Measurements from ENCODE around the gene DLST. TPM values are rescaled to one million over a fixed set of nuclear protein-coding genes. Genes with fewer than 3 reads are reported as not detected.

The DLST gene
- total and polyA plus RNA-seq, 4 experiments from 2014 or later = 4.8 to 104 (median 56.0) TPM

DNA sequence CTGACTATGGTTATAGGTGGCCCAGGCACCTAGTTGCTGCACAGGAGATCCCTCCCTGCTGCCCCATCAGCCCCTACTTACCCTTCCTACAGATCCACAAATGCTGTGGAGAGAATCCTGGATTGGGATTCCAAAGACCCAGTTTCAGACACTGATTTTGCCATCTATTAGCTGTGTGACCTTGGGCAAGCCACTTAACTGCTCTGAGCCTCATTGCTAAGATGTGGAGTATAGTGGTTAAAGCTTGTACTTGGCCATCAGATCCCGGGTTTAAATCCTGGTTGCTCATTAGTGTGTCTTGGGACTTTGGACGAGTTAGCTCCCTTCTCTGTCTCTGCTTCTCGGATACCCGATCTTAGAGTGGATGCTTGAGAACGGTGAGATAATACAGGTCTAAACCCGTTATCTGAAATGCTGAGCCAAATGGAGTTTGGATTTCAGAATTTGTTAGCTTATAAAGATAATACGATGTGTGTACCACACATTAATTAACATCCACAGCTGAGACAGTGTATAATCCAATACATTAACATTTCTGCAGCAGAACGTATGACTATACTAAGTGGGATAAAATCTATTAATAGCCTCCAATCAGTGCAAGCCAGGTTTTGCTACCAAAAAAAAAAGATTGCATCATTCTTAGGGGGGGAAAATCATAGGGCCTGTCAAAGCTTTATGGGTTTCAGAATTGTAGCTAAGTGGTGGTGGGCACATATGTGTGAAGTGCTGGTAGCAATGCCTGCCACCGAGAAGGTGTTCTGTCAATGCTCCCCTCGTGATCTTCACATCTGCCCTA, 21.8 kb upstream of the DLST start:
- intact Hi-C loops (cut with micrococcal nuclease) = no loop called here
- Mint-ChIP-seq H3K27me3 (no peaks in the 10 kb centered on the region), H3K4me1 (peaks cover 0 to 7% (median 4%) of the 10 kb centered on the region in 4 donors), H3K4me3 (no peak overlapping the region), H3K36me3 (no peaks in the 10 kb centered on the region), H3K27ac (no peak overlapping the region), H3K9me3 (no peaks in the 10 kb centered on the region)
- Histone ChIP-seq H3K36me3 (ENCODE audit: insufficient read depth, low read length) (no peaks in the 10 kb centered on the region), H3K27ac (ENCODE audit: low read depth, low read length) (no peak overlapping the region), H3K9me3 (ENCODE audit: control insufficient read depth in 1 of 2, low read length in 2 of 2) (no peaks in the 10 kb centered on the region), H3K4me3 (ENCODE audit: low read length in 2 of 2) (no peak overlapping the region), H3K4me1 (ENCODE audit: insufficient read depth, low read length) (peaks cover 6% of the 10 kb centered on the region), H3K27me3 (ENCODE audit: insufficient read depth, low read length) (no peaks in the 10 kb centered on the region)
- POLR2A ChIA-PET (ENCODE audit: partially characterized antibody) = interaction anchor here (0.7 to 6.2 kb wide), 12 partner anchors 12 to 228 kb away, joined by 3 to 70 read pairs (median 6); partner anchors contain the start of genes DLST, PGF, PROX2 and YLPM1
- DNase-seq = no peak
- CTCF ChIA-PET (ENCODE audit: partially characterized antibody) = interaction anchor here (0.7 to 15.0 kb wide), 33 partner anchors 10 to 437 kb away, joined by 3 to 677 read pairs (median 5); partner anchors contain the start of genes ACYP1, DLST, EIF2B2 and PROX2

DNA sequence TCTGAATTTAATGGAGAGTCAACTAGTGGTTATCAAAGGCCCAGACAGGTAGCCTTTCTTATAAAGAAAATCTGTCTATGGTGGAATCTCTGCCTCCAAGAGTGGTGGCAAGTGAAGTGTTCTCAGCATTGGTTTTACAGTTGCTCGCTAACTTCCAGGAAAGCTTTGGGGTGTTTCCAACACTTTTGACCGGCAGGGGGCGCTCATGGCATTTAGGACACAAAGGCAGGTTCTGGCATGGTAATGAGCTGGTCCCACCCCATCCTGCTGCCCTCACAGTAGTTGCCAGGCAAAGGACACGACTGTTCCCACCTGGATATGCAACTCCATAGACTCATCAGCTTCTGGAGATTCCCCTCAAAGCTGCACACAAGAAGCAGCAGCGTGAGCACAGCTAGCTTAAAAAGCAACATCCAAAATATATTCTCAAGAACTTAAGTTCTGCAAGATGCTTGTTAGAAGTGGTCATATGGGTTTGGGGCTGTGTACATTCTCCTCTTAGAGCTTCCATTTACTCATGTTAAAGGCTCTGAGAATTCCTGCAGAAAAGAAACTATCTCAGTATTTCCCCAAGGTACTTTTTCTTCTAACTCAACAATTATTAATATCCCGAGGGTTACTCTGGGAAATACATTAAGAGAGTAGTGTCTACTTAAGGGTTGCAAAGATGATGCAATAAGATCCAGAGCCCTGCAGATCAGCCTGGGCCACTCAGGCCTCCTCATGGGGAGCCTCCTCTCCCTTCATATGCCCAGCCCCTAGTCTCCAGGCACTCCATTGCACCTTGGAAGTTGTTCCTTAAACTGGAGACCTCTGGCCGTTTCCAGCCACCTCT, 20.6 kb upstream of the DLST start:
- ChIA-PET CTCF (ENCODE audit: partially characterized antibody) (interaction anchor here (0.6 to 15.0 kb wide), 54 partner anchors 12 to 436 kb away, joined by 3 to 677 read pairs (median 4); partner anchors contain the start of genes ACYP1, DLST, EIF2B2 and MLH3), POLR2A (ENCODE audit: partially characterized antibody) (interaction anchor here (0.5 to 6.2 kb wide), 16 partner anchors 11 to 231 kb away, joined by 3 to 70 read pairs (median 5); partner anchors contain the start of genes DLST, PGF, PROX2 and YLPM1)
- Mint-ChIP-seq H3K36me3 (no peaks in the 10 kb centered on the region), H3K4me3 (no peak overlapping the region), H3K4me1 (peaks cover 3 to 9% (median 4%) of the 10 kb centered on the region in 4 donors), H3K9me3 (no peaks in the 10 kb centered on the region), H3K27ac (peak overlapping the region in 1 of 7 donors; percentile 25), H3K27me3 (no peaks in the 10 kb centered on the region)
- peak; percentile 79 to 85 (median 85) for DNase-seq
- peaks cover 6% of the 10 kb centered on the region for H3K4me1 ChIP-seq (ENCODE audit: insufficient read depth, low read length)
- no peak overlapping the region for H3K27ac ChIP-seq (ENCODE audit: low read depth, low read length)
- H3K27me3 ChIP-seq (ENCODE audit: insufficient read depth, low read length) = no peaks in the 10 kb centered on the region
- H3K4me3 ChIP-seq (ENCODE audit: low read length in 2 of 2) = no peak overlapping the region
- H3K9me3 ChIP-seq (ENCODE audit: control insufficient read depth in 1 of 2, low read length in 2 of 2) = no peaks in the 10 kb centered on the region
- no peaks in the 10 kb centered on the region for H3K36me3 ChIP-seq (ENCODE audit: insufficient read depth, low read length)
- intact Hi-C loops (cut with micrococcal nuclease) = loop anchor here (1.0 kb wide), 3 partner anchors 44 to 442 kb away; no protein-coding TSS in a partner anchor

DNA sequence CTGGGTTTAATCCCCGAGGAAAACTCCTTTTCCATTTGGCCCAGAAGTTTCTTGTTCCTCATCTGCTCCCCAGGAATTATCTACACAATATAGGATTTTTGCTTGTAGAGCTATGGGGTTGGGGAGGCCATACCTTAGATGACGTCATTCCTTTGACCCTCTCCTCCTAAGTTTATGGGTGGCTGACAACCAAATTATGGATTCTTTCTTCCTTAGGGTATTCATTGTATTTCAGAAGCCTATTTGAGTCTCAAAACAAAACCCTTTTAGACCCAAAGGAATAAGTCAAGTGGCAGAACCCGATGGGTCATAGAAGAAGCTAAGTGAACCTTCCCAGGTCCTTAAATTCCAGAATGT, 20.0 kb upstream of the DLST start:
- H3K27ac Mint-ChIP-seq = no peak overlapping the region
- H3K9me3 ChIP-seq (ENCODE audit: control insufficient read depth in 1 of 2, low read length in 2 of 2) = no peaks in the 10 kb centered on the region
- CTCF ChIA-PET (ENCODE audit: partially characterized antibody) = interaction anchor here (0.6 to 15.0 kb wide), 29 partner anchors 12 to 263 kb away, joined by 3 to 677 read pairs (median 6); partner anchors contain the start of genes ACYP1, DLST, EIF2B2 and PROX2
- H3K4me3 Mint-ChIP-seq = no peak overlapping the region
- POLR2A ChIA-PET (ENCODE audit: partially characterized antibody) = interaction anchor here (1.5 to 6.2 kb wide), 5 partner anchors 16 to 44 kb away, joined by 5 to 70 read pairs (median 5); partner anchors contain the start of gene DLST
- H3K9me3 Mint-ChIP-seq = no peaks in the 10 kb centered on the region
- no peak overlapping the region for H3K27ac ChIP-seq (ENCODE audit: low read depth, low read length)
- intact Hi-C loops (cut with micrococcal nuclease) = loop anchor here (1.0 kb wide), 3 partner anchors 44 to 442 kb away; no protein-coding TSS in a partner anchor
- no peaks in the 10 kb centered on the region for H3K27me3 ChIP-seq (ENCODE audit: insufficient read depth, low read length)
- H3K36me3 Mint-ChIP-seq = no peaks in the 10 kb centered on the region
- peaks cover 8% of the 10 kb centered on the region for H3K4me1 ChIP-seq (ENCODE audit: insufficient read depth, low read length)
- no peaks in the 10 kb centered on the region for H3K36me3 ChIP-seq (ENCODE audit: insufficient read depth, low read length)
- no peak for DNase-seq
- H3K4me1 Mint-ChIP-seq = peaks cover 9 to 15% (median 10%) of the 10 kb centered on the region in 4 donors
- H3K27me3 Mint-ChIP-seq = no peaks in the 10 kb centered on the region
- no peak overlapping the region for H3K4me3 ChIP-seq (ENCODE audit: low read length in 2 of 2)

DNA sequence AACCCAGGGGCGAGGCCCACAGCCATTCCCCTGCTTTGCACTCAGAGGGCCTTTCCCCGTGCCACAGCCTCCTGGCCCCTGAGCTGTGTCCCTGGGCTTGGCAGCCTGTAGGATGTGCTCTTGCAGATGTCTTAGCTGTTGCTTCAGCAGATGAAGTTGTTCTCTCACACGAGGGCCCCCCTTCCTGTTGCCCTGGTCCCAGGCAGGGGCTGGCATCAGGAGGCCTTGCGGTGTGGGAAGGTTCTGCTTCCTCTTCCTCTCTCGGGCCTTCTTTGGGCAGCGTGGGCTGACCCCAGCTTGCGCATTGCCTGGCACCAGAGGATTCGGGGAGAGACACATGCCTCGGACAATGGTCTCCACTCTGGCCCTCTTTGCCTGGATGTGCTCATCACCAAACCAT, 18.4 kb upstream of the DLST start:
- H3K36me3 Mint-ChIP-seq = no peaks in the 10 kb centered on the region
- peaks cover 21 to 31% (median 23%) of the 10 kb centered on the region in 4 donors for H3K4me1 Mint-ChIP-seq
- Histone ChIP-seq H3K4me3 (ENCODE audit: low read length in 2 of 2) (no peak overlapping the region), H3K9me3 (ENCODE audit: control insufficient read depth in 1 of 2, low read length in 2 of 2) (no peaks in the 10 kb centered on the region), H3K4me1 (ENCODE audit: insufficient read depth, low read length) (peaks cover 22% of the 10 kb centered on the region), H3K27ac (ENCODE audit: low read depth, low read length) (no peak overlapping the region), H3K36me3 (ENCODE audit: insufficient read depth, low read length) (no peaks in the 10 kb centered on the region), H3K27me3 (ENCODE audit: insufficient read depth, low read length) (no peaks in the 10 kb centered on the region)
- POLR2A ChIA-PET (ENCODE audit: partially characterized antibody) = interaction anchor here (0.5 to 6.2 kb wide), 2 partner anchors 34 to 43 kb away, joined by 3 to 70 read pairs; no protein-coding TSS in a partner anchor
- no peak overlapping the region for H3K4me3 Mint-ChIP-seq
- H3K9me3 Mint-ChIP-seq = no peaks in the 10 kb centered on the region
- H3K27me3 Mint-ChIP-seq = no peaks in the 10 kb centered on the region
- H3K27ac Mint-ChIP-seq = no peak overlapping the region
- CTCF ChIA-PET (ENCODE audit: partially characterized antibody) = interaction anchor here (1.2 to 15.0 kb wide), 7 partner anchors 14 to 254 kb away, joined by 3 to 677 read pairs (median 90); partner anchors contain the start of genes DLST and PROX2
- intact Hi-C loops (cut with micrococcal nuclease) = no loop called here
- DNase-seq = no peak

DNA sequence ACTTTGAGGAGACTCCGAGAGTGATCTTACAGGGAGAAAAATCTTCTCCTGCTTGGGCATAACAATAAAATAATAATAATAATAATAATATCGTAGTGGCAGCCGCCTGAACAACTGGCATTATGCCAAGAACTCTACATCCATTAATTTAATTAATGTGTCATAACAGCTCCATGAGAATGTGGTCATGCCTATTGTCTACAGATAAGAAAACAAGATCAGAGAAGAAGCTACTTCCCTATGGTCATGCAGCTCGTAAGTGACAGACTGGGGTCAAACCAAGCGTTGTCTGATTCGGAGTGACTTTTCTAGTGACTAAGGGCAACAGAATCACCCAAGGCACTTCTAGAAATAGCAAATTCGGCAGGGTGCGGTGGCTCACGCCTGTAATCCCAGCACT, 17.5 kb upstream of the DLST start:
- no peaks in the 10 kb centered on the region for H3K9me3 ChIP-seq (ENCODE audit: control insufficient read depth in 1 of 2, low read length in 2 of 2)
- H3K36me3 ChIP-seq (ENCODE audit: insufficient read depth, low read length) = no peaks in the 10 kb centered on the region
- Mint-ChIP-seq H3K27me3 (no peaks in the 10 kb centered on the region), H3K36me3 (no peaks in the 10 kb centered on the region), H3K4me1 (peaks cover 21 to 33% (median 23%) of the 10 kb centered on the region in 4 donors), H3K27ac (no peak overlapping the region), H3K9me3 (no peaks in the 10 kb centered on the region), H3K4me3 (no peak overlapping the region)
- H3K27ac ChIP-seq (ENCODE audit: low read depth, low read length) = no peak overlapping the region
- no peaks in the 10 kb centered on the region for H3K27me3 ChIP-seq (ENCODE audit: insufficient read depth, low read length)
- intact Hi-C loops (cut with micrococcal nuclease) = no loop called here
- no peak for DNase-seq
- ChIA-PET POLR2A (ENCODE audit: partially characterized antibody) (no interaction called here), CTCF (ENCODE audit: partially characterized antibody) (interaction anchor here (2.1 to 15.0 kb wide), 6 partner anchors 13 to 227 kb away, joined by 8 to 677 read pairs (median 106); partner anchors contain the start of genes DLST and PROX2)
- peaks cover 22% of the 10 kb centered on the region for H3K4me1 ChIP-seq (ENCODE audit: insufficient read depth, low read length)
- H3K4me3 ChIP-seq (ENCODE audit: low read length in 2 of 2) = no peak overlapping the region

DNA sequence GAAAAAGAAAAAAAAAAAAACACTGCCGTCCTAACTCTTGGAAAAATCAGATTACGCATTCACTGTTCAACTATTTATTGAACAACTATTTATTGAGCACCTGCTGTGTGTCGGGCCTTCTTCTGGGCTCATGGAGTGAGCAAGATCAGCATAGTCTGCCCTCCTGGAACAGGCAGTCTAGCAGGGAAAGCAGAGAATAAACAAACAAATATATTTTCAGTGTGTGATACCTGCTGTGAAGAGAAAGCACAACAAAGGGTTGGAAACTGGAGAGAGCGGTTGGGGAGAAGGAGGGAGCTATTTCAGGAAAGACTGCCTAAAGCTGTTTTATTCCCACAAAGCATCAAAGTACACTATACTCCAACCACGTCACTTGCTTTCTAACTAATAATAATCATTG, 16.6 kb upstream of the DLST start:
- ChIA-PET POLR2A (ENCODE audit: partially characterized antibody) (interaction anchor here (0.7 kb wide), 1 partner anchor 41 kb away, joined by 4 read pairs; no protein-coding TSS in a partner anchor), CTCF (ENCODE audit: partially characterized antibody) (interaction anchor here (8.7 to 15.0 kb wide), 5 partner anchors 12 to 222 kb away, joined by 84 to 677 read pairs (median 121); partner anchors contain the start of genes DLST and PROX2)
- peaks cover 21 to 33% (median 23%) of the 10 kb centered on the region in 4 donors for H3K4me1 Mint-ChIP-seq
- Histone ChIP-seq H3K36me3 (ENCODE audit: insufficient read depth, low read length) (no peaks in the 10 kb centered on the region), H3K4me1 (ENCODE audit: insufficient read depth, low read length) (peaks cover 22% of the 10 kb centered on the region), H3K27ac (ENCODE audit: low read depth, low read length) (no peak overlapping the region), H3K4me3 (ENCODE audit: low read length in 2 of 2) (no peak overlapping the region), H3K9me3 (ENCODE audit: control insufficient read depth in 1 of 2, low read length in 2 of 2) (no peaks in the 10 kb centered on the region), H3K27me3 (ENCODE audit: insufficient read depth, low read length) (no peaks in the 10 kb centered on the region)
- H3K27ac Mint-ChIP-seq = peak overlapping the region in 1 of 7 donors; percentile 62
- H3K36me3 Mint-ChIP-seq = no peaks in the 10 kb centered on the region
- no peaks in the 10 kb centered on the region for H3K9me3 Mint-ChIP-seq
- intact Hi-C loops (cut with micrococcal nuclease) = no loop called here
- no peak overlapping the region for H3K4me3 Mint-ChIP-seq
- H3K27me3 Mint-ChIP-seq = no peaks in the 10 kb centered on the region
- no peak for DNase-seq
